SK-N-SH (cell line): ENCODE results near the gene TBCD. TPM values are rescaled to one million over a fixed set of nuclear protein-coding genes. Genes with fewer than 3 reads are reported as not detected.
A peak's percentile ranks its signal among the peaks of the same experiment; 100 is the strongest.

Experiments
- CTCF ChIA-PET: fragments of 300-600, 350-600 bp; formaldehyde crosslinking; extraction: SDS; loops from one replicate; lab custom pipeline; 2021; lab: Yijun Ruan, JAX
- POLR2A ChIA-PET: fragments of 350-600 bp; sonication (Branson Sonifier 250); formaldehyde crosslinking; extraction: SDS; loops from one replicate; lab custom pipeline; 2020; ENCODE audit warnings: antibody characterized with exemption, inconsistent platforms; lab: Yijun Ruan, JAX
- DNase-seq: peaks from one replicate; pipeline ENCODE4 v3.0.0; 2012
- H2AFZ ChIP-seq: fragments of 200-600 bp; sonication (generic); 2 replicates; pipeline ENCODE4 v1.8.1; 2016; ENCODE audit warnings: antibody characterized with exemption, mild to moderate bottlenecking, low read depth
- H3F3A ChIP-seq: fragments of 200-600 bp; sonication (generic); replicated peaks from 2 replicates; pipeline ENCODE3; 2016; ENCODE audit warnings: antibody characterized with exemption, mild to moderate bottlenecking; ENCODE audit not compliant: insufficient read depth
- H3K27ac ChIP-seq, 2 experiments: fragments of 200-500 bp in 1 of 2; fragments of 200-600 bp in 1 of 2; sonication (Bioruptor generic) in 1 of 2; sonication (generic), shearing (Covaris generic) in 1 of 2; 2 replicates each; pipeline versions ENCODE4 v1.5.1 to v1.6.1; 2014 to 2016; ENCODE audit warnings: low read depth in 2 of 2, inconsistent platforms in 1 of 2, low read length in 1 of 2, mild to moderate bottlenecking in 1 of 2, mixed read lengths in 1 of 2
- H3K27me3 ChIP-seq: fragments of 200-600 bp; sonication (generic), shearing (Covaris generic); 2 replicates; pipeline ENCODE4 v1.6.1; 2016; ENCODE audit warnings: mixed run types; ENCODE audit not compliant: insufficient read depth
- H3K36me3 ChIP-seq, 2 experiments: fragments of 200-500 bp in 1 of 2; fragments of 200-600 bp in 1 of 2; sonication (Bioruptor generic) in 1 of 2; sonication (generic) in 1 of 2; replicated peaks in 1 of 2; 2 replicates each; pipeline versions ENCODE3 to v1.5.1; 2014 to 2016; ENCODE audit warnings: low read length in 1 of 2, mild to moderate bottlenecking in 1 of 2; ENCODE audit not compliant: insufficient read depth in 2 of 2, control insufficient read depth in 1 of 2
- H3K4me1 ChIP-seq, 2 experiments: fragments of 200-500 bp in 1 of 2; fragments of 200-600 bp in 1 of 2; sonication (Bioruptor generic) in 1 of 2; sonication (generic), shearing (Covaris generic) in 1 of 2; 2 replicates each; pipeline versions ENCODE4 v1.5.1 to v1.6.1; 2014 to 2016; ENCODE audit warnings: low read depth in 1 of 2, low read length in 1 of 2, mixed run types in 1 of 2; ENCODE audit not compliant: insufficient read depth in 2 of 2, control insufficient read depth in 1 of 2
- H3K4me2 ChIP-seq: fragments of 200-600 bp; sonication (generic), shearing (Covaris generic); 2 replicates; pipeline ENCODE4 v1.6.1; 2017; ENCODE audit warnings: mixed run types
- H3K4me3 ChIP-seq, 2 experiments: fragments of 200-500 bp in 1 of 2; fragments of 200-600 bp in 1 of 2; sonication (Bioruptor generic) in 1 of 2; sonication (generic), shearing (Covaris generic) in 1 of 2; 2 replicates each; pipeline versions ENCODE4 v1.5.1 to v1.8.1; 2014 to 2016; ENCODE audit warnings: low read depth in 2 of 2, inconsistent platforms in 1 of 2, low read length in 1 of 2, mild to moderate bottlenecking in 1 of 2, mixed read lengths in 1 of 2, moderate library complexity in 1 of 2
- H3K79me2 ChIP-seq: fragments of 200-600 bp; sonication (generic); 2 replicates; pipeline ENCODE4 v1.8.1; 2017; ENCODE audit warnings: mild to moderate bottlenecking; ENCODE audit not compliant: insufficient read depth
- H3K9ac ChIP-seq: fragments of 200-600 bp; sonication (generic); 2 replicates; pipeline ENCODE4 v1.6.1; 2017; ENCODE audit warnings: mixed run types
- H3K9me2 ChIP-seq: fragments of 200-600 bp; sonication (generic); 2 replicates; pipeline ENCODE4 v1.6.1; 2017; ENCODE audit warnings: mixed run types
- H3K9me3 ChIP-seq: fragments of 200-600 bp; sonication (generic); 2 replicates; pipeline ENCODE4 v1.6.1; 2017; ENCODE audit warnings: mixed run types, mild to moderate bottlenecking, moderate library complexity
- H4K20me1 ChIP-seq: fragments of 200-600 bp; sonication (generic); 2 replicates; pipeline ENCODE4 v1.6.1; 2017; ENCODE audit warnings: mild to moderate bottlenecking, mixed run types; ENCODE audit not compliant: insufficient read depth
- ELF1 ChIP-seq: IDR thresholded peaks from 2 replicates; pipeline ENCODE4 v1.4.0; 2012
- EZH2phosphoT487 ChIP-seq: fragments of 200-600 bp; sonication (generic); IDR thresholded peaks from 2 replicates; pipeline ENCODE4 v1.6.1; 2017; ENCODE audit warnings: low read depth, mixed run types, mild to moderate bottlenecking, antibody characterized with exemption, moderate library complexity, borderline replicate concordance
- FOXJ3 ChIP-seq: sonication (generic); formaldehyde crosslinking; IDR thresholded peaks from 2 replicates; pipeline ENCODE4 v1.5.1; 2020; ENCODE audit warnings: mild to moderate bottlenecking, missing genetic modification reagents
- FOXM1 ChIP-seq: IDR thresholded peaks from 2 replicates; pipeline ENCODE4 v1.4.0; 2012; ENCODE audit warnings: low read depth, mild to moderate bottlenecking
- JUND ChIP-seq: IDR thresholded peaks from 2 replicates; pipeline ENCODE4 v1.4.0; 2012
- MEF2A ChIP-seq: IDR thresholded peaks from 2 replicates; pipeline ENCODE4 v1.4.0; 2012; ENCODE audit warnings: low read depth, borderline replicate concordance
- MXI1 ChIP-seq: IDR thresholded peaks from 2 replicates; pipeline ENCODE4 v1.6.1; 2012; ENCODE audit warnings: mild to moderate bottlenecking, low read depth, low read length, improper control_type of control experiment
- NFIC ChIP-seq: IDR thresholded peaks from 2 replicates; pipeline ENCODE4 v1.4.0; 2012; ENCODE audit warnings: borderline replicate concordance
- POLR2AphosphoS5 ChIP-seq: IDR thresholded peaks from 2 replicates; pipeline ENCODE4 v1.6.1; 2012; ENCODE audit warnings: low read depth, low read length
- RAD21 ChIP-seq: IDR thresholded peaks from 2 replicates; pipeline ENCODE4 v1.6.1; 2012; ENCODE audit warnings: mild to moderate bottlenecking, low read length
- RCOR1 ChIP-seq: fragments of 150-350 bp; IDR thresholded peaks from 2 replicates; pipeline ENCODE4 v1.6.1; 2017; ENCODE audit warnings: antibody characterized with exemption, low read length
- RFX5 ChIP-seq: IDR thresholded peaks from 2 replicates; pipeline ENCODE4 v1.6.1; 2012; ENCODE audit warnings: mild to moderate bottlenecking, improper control_type of control experiment, low read length
- TAF1 ChIP-seq: IDR thresholded peaks from 2 replicates; pipeline ENCODE4 v1.6.1; 2012; ENCODE audit warnings: low read depth, mild to moderate bottlenecking, low read length, moderate library complexity, borderline replicate concordance
- TCF12 ChIP-seq: IDR thresholded peaks from 2 replicates; pipeline ENCODE4 v1.4.0; 2012
- TEAD4 ChIP-seq: IDR thresholded peaks from 2 replicates; pipeline ENCODE4 v1.4.0; 2012; ENCODE audit warnings: mild to moderate bottlenecking, borderline replicate concordance; ENCODE audit not compliant: insufficient read depth
- WGBS: methylation state at CpG from one replicate; pipeline ENCODE4 v1.1.6; 2017; ENCODE audit warnings: low lambda C conversion rate; 5-methylcytosine and 5-hydroxymethylcytosine counted together
- polyA plus RNA-seq, 3 experiments: library from polyadenylated mRNA; depleted of rRNA; stranded (reverse); fragments of >200 nt; gene quantifications; 2 replicates each; pipeline ENCODE4 v1.2.3, GENCODE V29; 2012
- TF ChIP-seq, protein P1 (sequence below): fragments of 150-350 bp; IDR thresholded peaks from 2 replicates; pipeline ENCODE4 v1.6.1; 2017; ENCODE audit warnings: antibody characterized with exemption, low read length, low read depth, borderline replicate concordance
- TF ChIP-seq, protein P2 (sequence below): IDR thresholded peaks from 2 replicates; pipeline ENCODE4 v1.4.0; 2012; ENCODE audit warnings: low read depth, borderline replicate concordance
- TF ChIP-seq, protein P3 (sequence below): fragments of 200-600 bp; sonication (generic); IDR thresholded peaks from 2 replicates; pipeline ENCODE4 v1.6.1; 2017; ENCODE audit warnings: antibody characterized with exemption, mild to moderate bottlenecking, moderate library complexity
- TF ChIP-seq, protein P4 (sequence below): fragments of 150-350 bp; IDR thresholded peaks from 2 replicates; pipeline ENCODE4 v1.6.1; 2016; ENCODE audit warnings: mild to moderate bottlenecking, low read depth, low read length
- TF ChIP-seq, protein P5 (sequence below): IDR thresholded peaks from 2 replicates; pipeline ENCODE4 v1.4.0; 2012; ENCODE audit warnings: low read depth
- TF ChIP-seq, protein P6 (sequence below): IDR thresholded peaks from 2 replicates; pipeline ENCODE4 v1.6.1; 2012; ENCODE audit warnings: mild to moderate bottlenecking, low read depth, low read length, moderate library complexity

TBCD gene
- polyA plus RNA-seq, 1 of the 3 experiments (the other 2 are of a cell fraction) = 107 TPM

DNA sequence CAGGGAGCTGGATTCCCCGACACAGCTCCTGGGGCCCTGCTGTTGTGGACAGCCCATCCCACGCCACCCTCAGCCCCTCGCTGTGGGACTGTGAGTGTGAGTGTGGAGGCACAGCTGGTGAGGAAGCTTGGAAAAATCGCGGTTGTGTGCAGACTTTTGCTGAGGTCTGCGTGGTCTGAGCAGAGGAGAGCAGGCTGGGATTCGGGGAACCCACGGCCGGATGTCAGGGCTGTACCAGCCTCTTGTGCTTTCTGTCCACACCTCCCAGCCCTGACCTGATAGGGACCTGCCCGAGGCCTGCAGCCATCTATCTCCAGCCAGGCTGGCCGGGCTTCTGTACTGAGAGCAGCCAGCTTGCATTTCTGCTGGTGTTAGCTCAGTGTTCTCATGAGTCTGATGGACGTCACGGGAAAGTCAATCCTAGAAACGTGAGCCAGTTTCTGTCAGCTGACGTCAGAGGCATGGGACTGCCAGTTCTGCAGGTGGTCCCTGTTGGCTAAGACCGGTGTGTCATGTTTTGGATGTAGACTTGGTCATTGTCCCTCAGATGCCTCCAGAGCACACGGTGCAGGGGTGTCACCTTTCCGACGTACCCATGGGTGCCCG lies 160.7 kb downstream of the TBCD start (continued):
- TF ChIP-seq, protein P1, sequence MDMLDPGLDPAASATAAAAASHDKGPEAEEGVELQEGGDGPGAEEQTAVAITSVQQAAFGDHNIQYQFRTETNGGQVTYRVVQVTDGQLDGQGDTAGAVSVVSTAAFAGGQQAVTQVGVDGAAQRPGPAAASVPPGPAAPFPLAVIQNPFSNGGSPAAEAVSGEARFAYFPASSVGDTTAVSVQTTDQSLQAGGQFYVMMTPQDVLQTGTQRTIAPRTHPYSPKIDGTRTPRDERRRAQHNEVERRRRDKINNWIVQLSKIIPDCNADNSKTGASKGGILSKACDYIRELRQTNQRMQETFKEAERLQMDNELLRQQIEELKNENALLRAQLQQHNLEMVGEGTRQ = no peak
- no peak for TF ChIP-seq TAF1

DNA sequence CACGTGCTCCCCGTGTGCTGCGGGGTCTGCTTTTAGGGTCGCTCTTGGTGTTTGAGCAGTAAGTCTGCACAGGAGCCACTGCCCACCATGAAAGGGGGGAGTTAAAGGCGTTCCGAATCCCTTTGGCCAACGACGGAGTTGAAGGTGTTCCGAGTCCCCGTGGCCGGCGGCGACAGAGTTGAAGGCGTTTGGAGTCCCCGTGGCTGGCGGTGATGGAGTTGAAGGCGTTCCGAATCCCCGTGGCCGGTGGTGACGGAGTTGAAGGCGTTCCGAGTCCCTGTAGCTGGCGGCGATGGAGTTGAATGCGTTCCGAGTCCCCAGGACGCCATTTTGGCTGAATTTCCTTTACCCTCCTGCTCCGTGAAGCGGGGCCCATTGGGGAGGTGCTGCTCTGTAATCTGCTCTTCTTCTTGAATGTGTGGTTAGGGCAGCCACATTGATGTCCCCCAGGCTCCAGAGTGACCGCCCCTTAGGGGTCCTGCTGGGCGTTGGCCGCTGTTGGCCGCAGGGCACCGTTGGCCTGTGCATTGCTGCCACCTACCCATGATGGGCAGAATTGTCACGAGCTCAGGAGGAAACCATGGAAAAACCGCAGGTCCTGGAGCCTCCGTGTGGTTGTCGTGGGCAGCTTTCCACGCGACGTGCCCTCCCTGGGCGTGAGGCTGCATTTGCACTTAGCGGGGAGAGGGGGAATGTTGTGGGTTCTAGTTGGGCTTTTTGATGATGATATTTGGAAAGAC lies 161.6 kb downstream of the TBCD start:
- H3K27ac ChIP-seq = no peak overlapping the region
- H3K9ac ChIP-seq = no peak overlapping the region
- H3K27me3 ChIP-seq = no peaks in the 10 kb centered on the region
- H3K9me3 ChIP-seq = no peaks in the 10 kb centered on the region
- H3K4me1 ChIP-seq = no peaks in the 10 kb centered on the region
- peak; percentile 79 for DNase-seq
- no peaks in the 10 kb centered on the region for H3K9me2 ChIP-seq
- no peaks in the 10 kb centered on the region for H3K79me2 ChIP-seq
- no peak overlapping the region for H2AFZ ChIP-seq
- 95% methylated on average over 37 of the region's 44 CpGs for WGBS
- H3K4me2 ChIP-seq = no peak overlapping the region
- H3F3A ChIP-seq = no peaks in the 10 kb centered on the region
- H4K20me1 ChIP-seq = no peaks in the 10 kb centered on the region
- H3K4me3 ChIP-seq = no peak overlapping the region
- ChIA-PET POLR2A (interaction anchor here (0.8 kb wide), 1 partner anchor 127 kb away, joined by 3 read pairs; no protein-coding TSS in a partner anchor), CTCF (interaction anchor here (0.7 to 4.3 kb wide), 13 partner anchors 11 to 248 kb away, joined by 3 to 38 read pairs (median 4); no protein-coding TSS in a partner anchor)
- H3K36me3 ChIP-seq = peaks cover 7 to 22% of the 10 kb centered on the region in 2 experiments
- no peak for TF ChIP-seq MXI1
- TF ChIP-seq NFIC = no peak
- no peak for TF ChIP-seq JUND
- TF ChIP-seq, protein P2, sequence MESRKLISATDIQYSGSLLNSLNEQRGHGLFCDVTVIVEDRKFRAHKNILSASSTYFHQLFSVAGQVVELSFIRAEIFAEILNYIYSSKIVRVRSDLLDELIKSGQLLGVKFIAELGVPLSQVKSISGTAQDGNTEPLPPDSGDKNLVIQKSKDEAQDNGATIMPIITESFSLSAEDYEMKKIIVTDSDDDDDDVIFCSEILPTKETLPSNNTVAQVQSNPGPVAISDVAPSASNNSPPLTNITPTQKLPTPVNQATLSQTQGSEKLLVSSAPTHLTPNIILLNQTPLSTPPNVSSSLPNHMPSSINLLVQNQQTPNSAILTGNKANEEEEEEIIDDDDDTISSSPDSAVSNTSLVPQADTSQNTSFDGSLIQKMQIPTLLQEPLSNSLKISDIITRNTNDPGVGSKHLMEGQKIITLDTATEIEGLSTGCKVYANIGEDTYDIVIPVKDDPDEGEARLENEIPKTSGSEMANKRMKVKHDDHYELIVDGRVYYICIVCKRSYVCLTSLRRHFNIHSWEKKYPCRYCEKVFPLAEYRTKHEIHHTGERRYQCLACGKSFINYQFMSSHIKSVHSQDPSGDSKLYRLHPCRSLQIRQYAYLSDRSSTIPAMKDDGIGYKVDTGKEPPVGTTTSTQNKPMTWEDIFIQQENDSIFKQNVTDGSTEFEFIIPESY = no peak
- TF ChIP-seq, protein P3, sequence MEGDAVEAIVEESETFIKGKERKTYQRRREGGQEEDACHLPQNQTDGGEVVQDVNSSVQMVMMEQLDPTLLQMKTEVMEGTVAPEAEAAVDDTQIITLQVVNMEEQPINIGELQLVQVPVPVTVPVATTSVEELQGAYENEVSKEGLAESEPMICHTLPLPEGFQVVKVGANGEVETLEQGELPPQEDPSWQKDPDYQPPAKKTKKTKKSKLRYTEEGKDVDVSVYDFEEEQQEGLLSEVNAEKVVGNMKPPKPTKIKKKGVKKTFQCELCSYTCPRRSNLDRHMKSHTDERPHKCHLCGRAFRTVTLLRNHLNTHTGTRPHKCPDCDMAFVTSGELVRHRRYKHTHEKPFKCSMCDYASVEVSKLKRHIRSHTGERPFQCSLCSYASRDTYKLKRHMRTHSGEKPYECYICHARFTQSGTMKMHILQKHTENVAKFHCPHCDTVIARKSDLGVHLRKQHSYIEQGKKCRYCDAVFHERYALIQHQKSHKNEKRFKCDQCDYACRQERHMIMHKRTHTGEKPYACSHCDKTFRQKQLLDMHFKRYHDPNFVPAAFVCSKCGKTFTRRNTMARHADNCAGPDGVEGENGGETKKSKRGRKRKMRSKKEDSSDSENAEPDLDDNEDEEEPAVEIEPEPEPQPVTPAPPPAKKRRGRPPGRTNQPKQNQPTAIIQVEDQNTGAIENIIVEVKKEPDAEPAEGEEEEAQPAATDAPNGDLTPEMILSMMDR = peak; percentile 39; the same call in 1 of the 2 replicates
- TF ChIP-seq, protein P4, sequence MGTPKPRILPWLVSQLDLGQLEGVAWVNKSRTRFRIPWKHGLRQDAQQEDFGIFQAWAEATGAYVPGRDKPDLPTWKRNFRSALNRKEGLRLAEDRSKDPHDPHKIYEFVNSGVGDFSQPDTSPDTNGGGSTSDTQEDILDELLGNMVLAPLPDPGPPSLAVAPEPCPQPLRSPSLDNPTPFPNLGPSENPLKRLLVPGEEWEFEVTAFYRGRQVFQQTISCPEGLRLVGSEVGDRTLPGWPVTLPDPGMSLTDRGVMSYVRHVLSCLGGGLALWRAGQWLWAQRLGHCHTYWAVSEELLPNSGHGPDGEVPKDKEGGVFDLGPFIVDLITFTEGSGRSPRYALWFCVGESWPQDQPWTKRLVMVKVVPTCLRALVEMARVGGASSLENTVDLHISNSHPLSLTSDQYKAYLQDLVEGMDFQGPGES = no peak
- TF ChIP-seq ELF1 = no peak
- TF ChIP-seq, protein P5, sequence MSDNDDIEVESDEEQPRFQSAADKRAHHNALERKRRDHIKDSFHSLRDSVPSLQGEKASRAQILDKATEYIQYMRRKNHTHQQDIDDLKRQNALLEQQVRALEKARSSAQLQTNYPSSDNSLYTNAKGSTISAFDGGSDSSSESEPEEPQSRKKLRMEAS = no peak
- no peak for TF ChIP-seq FOXM1
- TF ChIP-seq, protein P6, sequence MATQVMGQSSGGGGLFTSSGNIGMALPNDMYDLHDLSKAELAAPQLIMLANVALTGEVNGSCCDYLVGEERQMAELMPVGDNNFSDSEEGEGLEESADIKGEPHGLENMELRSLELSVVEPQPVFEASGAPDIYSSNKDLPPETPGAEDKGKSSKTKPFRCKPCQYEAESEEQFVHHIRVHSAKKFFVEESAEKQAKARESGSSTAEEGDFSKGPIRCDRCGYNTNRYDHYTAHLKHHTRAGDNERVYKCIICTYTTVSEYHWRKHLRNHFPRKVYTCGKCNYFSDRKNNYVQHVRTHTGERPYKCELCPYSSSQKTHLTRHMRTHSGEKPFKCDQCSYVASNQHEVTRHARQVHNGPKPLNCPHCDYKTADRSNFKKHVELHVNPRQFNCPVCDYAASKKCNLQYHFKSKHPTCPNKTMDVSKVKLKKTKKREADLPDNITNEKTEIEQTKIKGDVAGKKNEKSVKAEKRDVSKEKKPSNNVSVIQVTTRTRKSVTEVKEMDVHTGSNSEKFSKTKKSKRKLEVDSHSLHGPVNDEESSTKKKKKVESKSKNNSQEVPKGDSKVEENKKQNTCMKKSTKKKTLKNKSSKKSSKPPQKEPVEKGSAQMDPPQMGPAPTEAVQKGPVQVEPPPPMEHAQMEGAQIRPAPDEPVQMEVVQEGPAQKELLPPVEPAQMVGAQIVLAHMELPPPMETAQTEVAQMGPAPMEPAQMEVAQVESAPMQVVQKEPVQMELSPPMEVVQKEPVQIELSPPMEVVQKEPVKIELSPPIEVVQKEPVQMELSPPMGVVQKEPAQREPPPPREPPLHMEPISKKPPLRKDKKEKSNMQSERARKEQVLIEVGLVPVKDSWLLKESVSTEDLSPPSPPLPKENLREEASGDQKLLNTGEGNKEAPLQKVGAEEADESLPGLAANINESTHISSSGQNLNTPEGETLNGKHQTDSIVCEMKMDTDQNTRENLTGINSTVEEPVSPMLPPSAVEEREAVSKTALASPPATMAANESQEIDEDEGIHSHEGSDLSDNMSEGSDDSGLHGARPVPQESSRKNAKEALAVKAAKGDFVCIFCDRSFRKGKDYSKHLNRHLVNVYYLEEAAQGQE = no peak
- no peak for TF ChIP-seq MEF2A
- TF ChIP-seq RFX5 = no peak
- TF ChIP-seq TEAD4 = no peak
- no peak for TF ChIP-seq FOXJ3 (CRISPR knock-in tag)
- no peak for TF ChIP-seq TCF12
- TF ChIP-seq POLR2AphosphoS5 = no peak
- TF ChIP-seq RCOR1 = no peak
- peak; percentile 75 for TF ChIP-seq RAD21
- TF ChIP-seq EZH2phosphoT487 = no peak
